ENCODE measurements around the gene ACTMAP. TPM values are rescaled to one million over a fixed set of nuclear protein-coding genes. Genes with fewer than 3 reads are reported as not detected.

The ACTMAP gene
- total RNA-seq, 1 donor from 2014 or later = 2.2 TPM

- TF ChIP-seq POLR2AphosphoS5 (IDR thresholded peaks at IDR 0.05; ENCODE audit: insufficient read depth in 1 of 2, low read depth in 1 of 2) = no peak
- TF ChIP-seq CTCF (IDR thresholded peaks at IDR 0.05) = no peak
- TF ChIP-seq POLR2A (IDR thresholded peaks at IDR 0.05) = no peak
- no peak for DNase-seq (ENCODE audit: extremely low spot score in 2 of 2)
- peak overlapping the region; percentile 99 for H3K27ac ChIP-seq
- H3K4me1 ChIP-seq = peaks cover 83% of the 10 kb centered on the region
- intact Hi-C loops (cut with DNase I) = loop anchor here (5.0 kb wide), 1 partner anchor 78 kb away; the partner anchor contains the start of gene EGLN2
- H3K9me3 ChIP-seq = no peaks in the 10 kb centered on the region
- H3K4me3 ChIP-seq = peak overlapping the region; percentile 63 to 92
- peaks cover 0 to 10% of the 10 kb centered on the region in 2 donors for H3K36me3 ChIP-seq
- H3K27me3 ChIP-seq = no peaks in the 10 kb centered on the region
These were observed 30.8 kb downstream of the ACTMAP start for GRCh38 chr19:40719414-40719894.

- Histone ChIP-seq H3K4me1 (peaks cover 83% of the 10 kb centered on the region), H3K27ac (peak overlapping the region; percentile 99), H3K4me3 (peak overlapping the region; percentile 63 to 92), H3K36me3 (peaks cover 0 to 4% of the 10 kb centered on the region in 2 donors), H3K27me3 (no peaks in the 10 kb centered on the region), H3K9me3 (no peaks in the 10 kb centered on the region)
- intact Hi-C loops (cut with DNase I) = loop anchor here (5.0 kb wide), 1 partner anchor 78 kb away; the partner anchor contains the start of gene EGLN2
- TF ChIP-seq POLR2A (IDR thresholded peaks at IDR 0.05) (no peak), POLR2AphosphoS5 (IDR thresholded peaks at IDR 0.05; ENCODE audit: insufficient read depth in 1 of 2, low read depth in 1 of 2) (peak; percentile 68 to 73)
- no peak for DNase-seq (ENCODE audit: extremely low spot score in 2 of 2)
These were observed 31.4 kb downstream of the ACTMAP start for GRCh38 chr19:40718774-40719391.

GRCh38 chr19:40717880-40718773 lies 32.1 kb downstream of the ACTMAP start:
- peak overlapping the region; percentile 99 for H3K27ac ChIP-seq
- H3K9me3 ChIP-seq = no peaks in the 10 kb centered on the region
- TF ChIP-seq POLR2A (IDR thresholded peaks at IDR 0.05) = no peak
- TF ChIP-seq CTCF (IDR thresholded peaks at IDR 0.05) = no peak
- TF ChIP-seq POLR2AphosphoS5 (IDR thresholded peaks at IDR 0.05; ENCODE audit: insufficient read depth in 1 of 2, low read depth in 1 of 2) = peak in 1 of 2 donors; percentile 19
- H3K36me3 ChIP-seq = peaks cover 0 to 4% of the 10 kb centered on the region in 2 donors
- H3K27me3 ChIP-seq = no peaks in the 10 kb centered on the region
- intact Hi-C loops (cut with DNase I) = loop anchor here (5.0 kb wide), 1 partner anchor 79 kb away; the partner anchor contains the start of gene EGLN2
- DNase-seq (ENCODE audit: extremely low spot score in 2 of 2) = no peak
- H3K4me3 ChIP-seq = peak overlapping the region; percentile 63 to 92
- H3K4me1 ChIP-seq = peaks cover 83% of the 10 kb centered on the region

GRCh38 chr19:40717325-40717879 lies 32.9 kb downstream of the ACTMAP start:
- Histone ChIP-seq H3K4me3 (peak overlapping the region; percentile 63 to 92), H3K4me1 (peaks cover 82% of the 10 kb centered on the region), H3K27ac (peak overlapping the region; percentile 99), H3K36me3 (peaks cover 0 to 12% of the 10 kb centered on the region in 2 donors), H3K9me3 (no peaks in the 10 kb centered on the region), H3K27me3 (no peaks in the 10 kb centered on the region)
- no peak for TF ChIP-seq CTCF (IDR thresholded peaks at IDR 0.05)
- DNase-seq (ENCODE audit: extremely low spot score in 2 of 2) = no peak
- intact Hi-C loops (cut with DNase I) = loop anchor here (5.0 kb wide), 1 partner anchor 80 kb away; the partner anchor contains the start of gene EGLN2

Data from vagina (tissue), 2 donors.